ENCODE measurements around the gene SLX4IP. TPM values are rescaled to one million over a fixed set of nuclear protein-coding genes. Genes with fewer than 3 reads are reported as not detected.

SLX4IP gene
- total RNA-seq, 2 donors from 2014 or later, result 3.2 to 4.9 TPM

DNA sequence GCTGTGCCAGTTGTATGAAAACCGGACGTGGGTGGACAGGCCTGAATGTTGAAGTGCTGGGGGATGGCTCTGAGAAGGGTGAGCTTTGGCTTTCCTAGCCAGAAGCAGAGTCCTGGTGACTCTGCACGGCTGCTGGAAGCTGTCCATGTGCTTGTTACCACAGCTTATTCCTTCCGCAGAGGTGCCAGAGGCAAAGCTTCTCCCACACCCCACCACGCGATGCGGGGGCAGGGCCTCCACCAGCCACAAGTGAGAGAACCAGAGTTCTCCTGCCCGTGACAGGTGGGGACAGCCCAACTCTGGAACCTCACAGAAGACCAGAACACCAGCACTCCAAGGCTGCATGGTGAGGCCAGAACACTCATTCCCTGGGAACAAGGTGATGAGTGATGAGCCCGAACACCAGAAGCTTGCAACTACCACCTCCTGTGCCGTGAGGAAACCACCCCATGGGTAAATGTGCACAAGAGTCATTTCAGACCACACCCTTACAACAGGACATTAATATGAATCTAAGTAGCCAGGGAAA, 202.0 kb downstream of the SLX4IP start:
- no peaks in the 10 kb centered on the region for H3K36me3 Mint-ChIP-seq
- H3K9me3 Mint-ChIP-seq, result no peaks in the 10 kb centered on the region
- H3K27ac Mint-ChIP-seq, result no peak overlapping the region
- no peak for ATAC-seq
- H3K4me3 Mint-ChIP-seq, result no peak overlapping the region
- H3K27me3 Mint-ChIP-seq, result no peaks in the 10 kb centered on the region
- H3K4me1 Mint-ChIP-seq (ENCODE audit: low read depth in 2 of 2), result peaks cover 0 to 3% of the 10 kb centered on the region in 2 donors
- DNase-seq (ENCODE audit: low spot score), result no peak

DNA sequence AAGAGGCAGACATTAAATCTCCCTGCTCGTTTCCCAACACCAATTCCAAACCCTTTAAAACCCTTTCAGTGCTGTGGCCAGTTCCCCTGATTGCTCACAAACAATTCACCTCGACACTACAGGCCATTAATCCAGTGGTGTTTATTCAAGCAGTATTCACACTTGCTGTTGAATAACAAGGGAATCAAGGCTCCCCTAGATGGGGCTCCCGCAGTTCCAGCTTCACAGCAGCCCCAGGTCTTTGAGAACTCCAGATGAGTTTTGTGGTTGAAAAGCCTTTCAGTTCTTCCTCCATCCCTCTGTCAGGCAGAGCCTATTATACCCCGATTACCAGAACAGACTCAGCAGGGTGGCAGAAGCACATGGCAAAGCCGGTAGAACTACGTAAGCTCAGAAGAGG, 202.5 kb downstream of the SLX4IP start:
- H3K36me3 Mint-ChIP-seq, result no peaks in the 10 kb centered on the region
- ATAC-seq, result no peak
- no peak for DNase-seq (ENCODE audit: low spot score)
- no peak overlapping the region for H3K27ac Mint-ChIP-seq
- H3K4me3 Mint-ChIP-seq, result no peak overlapping the region
- no peaks in the 10 kb centered on the region for H3K27me3 Mint-ChIP-seq
- H3K4me1 Mint-ChIP-seq (ENCODE audit: low read depth in 2 of 2), result peaks cover 0 to 3% of the 10 kb centered on the region in 2 donors
- H3K9me3 Mint-ChIP-seq, result no peaks in the 10 kb centered on the region

DNA sequence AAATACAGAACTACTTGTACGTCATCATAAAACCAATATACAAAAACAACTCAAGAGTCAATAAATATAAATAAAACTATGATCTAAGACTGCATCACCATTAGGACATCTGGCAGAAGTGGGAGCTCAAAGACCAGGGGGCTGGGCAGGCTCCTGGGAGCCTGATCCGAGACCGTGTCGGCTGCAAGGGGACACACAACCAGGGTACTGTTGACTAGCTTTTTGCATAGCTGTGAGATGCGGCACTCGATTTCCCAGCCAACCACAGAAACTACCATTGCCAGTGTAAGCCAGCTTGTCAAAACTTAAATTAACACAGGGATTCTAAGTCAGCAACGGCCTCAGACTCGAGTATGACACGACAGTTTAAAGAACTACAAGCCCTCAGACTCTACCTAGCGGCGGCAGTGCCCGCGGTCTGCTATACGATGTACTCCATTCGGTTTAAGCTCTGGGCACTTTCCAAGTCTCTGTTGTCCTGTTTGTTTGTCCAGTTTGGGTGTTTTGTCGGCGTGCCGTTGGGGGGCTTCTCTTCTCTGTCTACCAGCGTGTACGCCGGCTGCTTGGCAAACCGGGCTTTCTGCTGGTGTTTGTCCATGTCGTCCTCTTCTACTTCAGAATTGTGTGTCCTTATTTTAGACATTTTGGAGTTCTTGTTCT, 204.1 kb downstream of the SLX4IP start:
- Mint-ChIP-seq H3K36me3 (no peaks in the 10 kb centered on the region), H3K27me3 (no peaks in the 10 kb centered on the region), H3K4me1 (ENCODE audit: low read depth in 2 of 2) (peaks cover 0 to 6% of the 10 kb centered on the region in 2 donors), H3K9me3 (no peaks in the 10 kb centered on the region), H3K27ac (no peak overlapping the region), H3K4me3 (no peak overlapping the region)
- DNase-seq (ENCODE audit: low spot score) (no peak), ATAC-seq (no peak)

DNA sequence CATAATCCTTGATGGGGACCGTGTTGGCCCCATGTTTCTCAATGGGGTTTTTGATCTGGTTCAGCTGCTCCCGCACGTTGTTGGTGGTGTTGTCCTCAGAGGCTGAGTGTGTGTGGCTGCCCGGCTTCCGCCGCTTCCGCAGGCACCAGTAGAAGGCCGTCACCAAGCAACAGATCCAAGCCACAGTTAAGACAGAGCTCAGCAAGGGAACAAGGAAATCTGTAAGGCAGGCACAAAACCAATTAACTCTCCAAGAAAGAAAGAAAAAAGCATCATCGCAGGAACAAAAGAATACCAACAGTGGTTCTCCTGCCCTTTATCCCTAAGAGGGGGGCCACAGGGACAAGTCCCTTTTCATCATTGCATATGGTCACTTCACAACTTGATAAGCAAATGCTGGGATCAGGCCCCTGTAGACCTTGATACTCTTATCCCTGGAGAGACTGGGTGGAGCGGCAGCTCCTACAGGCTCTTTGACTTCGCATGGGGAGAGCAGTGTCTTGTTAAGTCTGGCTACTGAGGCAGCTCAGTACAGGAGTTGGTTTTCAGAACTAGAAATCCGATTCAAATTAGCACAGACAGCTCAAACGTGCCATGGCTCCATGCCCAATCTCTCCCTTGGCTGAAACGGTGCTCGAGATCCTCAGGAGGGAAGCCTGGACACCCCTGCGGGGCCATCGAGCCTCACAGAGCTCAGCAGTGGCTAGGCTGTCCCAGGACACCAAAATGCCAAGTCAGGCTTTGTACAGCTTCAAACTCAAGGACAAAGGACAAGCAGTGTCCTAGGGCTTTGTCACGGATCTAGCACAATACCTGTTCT, 204.8 kb downstream of the SLX4IP start:
- Mint-ChIP-seq H3K36me3 (no peaks in the 10 kb centered on the region), H3K27ac (no peak overlapping the region)

DNA sequence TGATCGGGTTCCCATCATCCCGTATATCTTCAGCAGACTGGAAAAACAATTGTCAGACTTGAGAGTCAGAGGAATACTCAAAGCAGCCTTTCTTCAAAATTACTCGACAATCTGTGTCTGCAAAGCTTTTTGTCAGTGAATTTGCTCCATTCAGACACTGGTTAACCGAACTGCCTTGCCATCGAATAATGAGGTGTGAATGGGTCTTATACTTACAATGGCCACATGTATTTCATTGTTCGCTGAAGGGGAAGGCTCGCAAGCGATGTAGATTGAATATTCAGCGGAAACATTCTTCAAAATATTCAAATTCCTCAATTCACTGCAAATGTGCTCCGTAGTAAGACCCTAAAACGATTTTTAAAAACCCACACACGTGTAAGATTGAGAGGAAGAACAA, 205.8 kb downstream of the SLX4IP start:
- no peaks in the 10 kb centered on the region for H3K9me3 Mint-ChIP-seq
- no peak for DNase-seq (ENCODE audit: low spot score)
- H3K27ac Mint-ChIP-seq, result no peak overlapping the region
- H3K4me1 Mint-ChIP-seq (ENCODE audit: low read depth in 2 of 2), result peaks cover 0 to 6% of the 10 kb centered on the region in 2 donors
- no peaks in the 10 kb centered on the region for H3K27me3 Mint-ChIP-seq
- H3K36me3 Mint-ChIP-seq, result no peaks in the 10 kb centered on the region
- no peak for ATAC-seq
- no peak overlapping the region for H3K4me3 Mint-ChIP-seq

More for the DNA sequence above, 204.8 kb downstream of the SLX4IP start:
- Mint-ChIP-seq H3K27me3 (no peaks in the 10 kb centered on the region), H3K9me3 (no peaks in the 10 kb centered on the region), H3K4me3 (no peak overlapping the region), H3K4me1 (ENCODE audit: low read depth in 2 of 2) (peaks cover 0 to 6% of the 10 kb centered on the region in 2 donors)
- no peak for DNase-seq (ENCODE audit: low spot score)
- no peak for ATAC-seq

DNA sequence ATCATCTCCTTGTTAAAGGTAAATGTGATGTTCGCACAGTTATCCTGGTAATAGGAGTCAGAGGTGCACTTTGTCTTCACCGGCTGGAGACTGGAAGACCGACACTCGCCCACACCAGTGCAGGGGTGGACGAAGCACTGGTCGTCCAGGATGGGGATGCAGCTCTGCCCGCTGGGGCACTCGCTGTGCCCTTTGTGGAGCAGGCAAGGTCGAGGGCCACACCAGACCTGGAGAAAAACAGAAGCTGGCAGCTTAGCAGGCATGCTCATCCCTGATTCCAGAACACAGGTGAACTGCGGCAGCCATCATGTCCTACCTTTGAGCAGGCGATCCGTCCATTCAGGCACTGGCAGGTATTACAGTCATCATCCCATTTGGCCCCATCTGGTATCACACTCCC, 206.4 kb downstream of the SLX4IP start:
- Mint-ChIP-seq H3K9me3 (no peaks in the 10 kb centered on the region), H3K27ac (no peak overlapping the region), H3K27me3 (no peaks in the 10 kb centered on the region), H3K36me3 (no peaks in the 10 kb centered on the region), H3K4me3 (no peak overlapping the region), H3K4me1 (ENCODE audit: low read depth in 2 of 2) (peaks cover 0 to 6% of the 10 kb centered on the region in 2 donors)
- DNase-seq (ENCODE audit: low spot score) (no peak), ATAC-seq (no peak)

DNA sequence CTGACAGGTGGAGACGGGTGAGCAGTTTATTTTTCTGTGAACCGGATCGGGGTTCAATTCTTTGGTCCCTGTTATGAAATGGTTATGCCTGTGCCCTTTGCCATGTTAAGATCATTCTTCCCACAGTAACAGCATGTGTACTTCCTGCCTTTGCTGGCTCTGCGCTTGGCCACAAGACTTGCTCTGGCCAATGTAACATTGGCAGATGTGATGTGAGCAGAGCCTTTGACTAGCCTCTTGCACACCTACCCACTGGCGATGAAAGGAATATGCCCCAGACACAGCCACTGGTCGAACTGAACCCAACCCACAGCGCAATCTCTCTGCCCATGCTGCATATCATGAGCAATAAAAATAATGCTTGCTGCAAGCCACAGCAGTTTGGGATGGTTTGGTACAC, 206.8 kb downstream of the SLX4IP start:
- H3K36me3 Mint-ChIP-seq, result no peaks in the 10 kb centered on the region

DNA sequence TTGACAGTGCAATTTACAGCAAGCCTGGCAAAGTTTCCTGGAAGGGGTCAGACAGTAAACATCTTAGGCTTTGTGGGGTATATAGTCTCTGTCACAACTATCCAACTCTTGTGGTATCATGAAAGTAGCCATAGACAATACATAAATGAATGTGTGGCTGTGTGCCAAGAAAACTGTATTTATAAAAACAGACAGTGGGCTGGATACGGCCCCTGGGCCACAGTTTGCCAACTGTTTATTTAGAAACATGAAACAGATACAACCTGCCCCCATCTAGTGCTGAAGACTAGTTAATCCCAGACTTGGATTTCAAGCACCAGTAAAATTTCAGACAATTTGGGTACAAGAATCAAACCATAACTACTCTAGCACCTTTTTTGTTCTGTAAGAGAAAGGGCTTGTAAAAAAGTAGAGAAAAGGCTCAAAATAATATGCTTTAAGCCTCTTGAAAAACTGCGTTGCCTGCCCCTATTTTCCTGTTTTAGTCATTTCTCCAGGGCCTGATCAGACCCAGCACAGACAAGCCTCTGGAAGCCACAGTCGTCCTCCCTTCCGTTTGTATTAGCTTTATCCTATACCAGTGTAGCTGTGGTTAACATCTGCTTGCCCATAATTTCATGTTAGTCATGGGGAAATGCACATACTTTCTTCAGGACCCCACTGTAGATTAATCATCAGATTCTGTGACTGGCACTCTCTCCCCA, 207.9 kb downstream of the SLX4IP start:
- Mint-ChIP-seq H3K36me3 (no peaks in the 10 kb centered on the region), H3K4me3 (no peak overlapping the region), H3K4me1 (ENCODE audit: low read depth in 2 of 2) (peaks cover 0 to 6% of the 10 kb centered on the region in 2 donors), H3K27ac (no peak overlapping the region), H3K9me3 (no peaks in the 10 kb centered on the region), H3K27me3 (no peaks in the 10 kb centered on the region)
- ATAC-seq (no peak), DNase-seq (ENCODE audit: low spot score) (no peak)

More for the DNA sequence above, 206.8 kb downstream of the SLX4IP start:
- H3K27me3 Mint-ChIP-seq, result no peaks in the 10 kb centered on the region
- no peak overlapping the region for H3K27ac Mint-ChIP-seq
- ATAC-seq (no peak), DNase-seq (ENCODE audit: low spot score) (no peak)
- no peak overlapping the region for H3K4me3 Mint-ChIP-seq
- H3K9me3 Mint-ChIP-seq, result no peaks in the 10 kb centered on the region
- H3K4me1 Mint-ChIP-seq (ENCODE audit: low read depth in 2 of 2), result peaks cover 0 to 6% of the 10 kb centered on the region in 2 donors

DNA sequence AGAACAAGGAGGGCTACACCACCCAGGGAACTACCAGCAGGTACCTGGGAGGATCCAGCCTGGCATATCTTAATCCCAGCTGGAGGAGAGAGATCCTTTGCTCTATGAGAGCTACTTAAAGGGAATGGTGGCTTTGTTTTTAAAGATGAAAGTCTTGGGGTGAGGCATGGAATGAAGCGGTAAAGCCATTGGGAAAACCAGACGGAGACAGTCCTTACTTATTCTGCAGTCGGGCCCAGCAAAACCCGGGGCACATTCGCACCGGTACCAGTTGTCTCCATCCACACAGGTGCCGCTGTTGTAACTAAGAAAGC, 208.4 kb downstream of the SLX4IP start:
- H3K36me3 Mint-ChIP-seq, result no peaks in the 10 kb centered on the region
- ATAC-seq, result no peak

DNA sequence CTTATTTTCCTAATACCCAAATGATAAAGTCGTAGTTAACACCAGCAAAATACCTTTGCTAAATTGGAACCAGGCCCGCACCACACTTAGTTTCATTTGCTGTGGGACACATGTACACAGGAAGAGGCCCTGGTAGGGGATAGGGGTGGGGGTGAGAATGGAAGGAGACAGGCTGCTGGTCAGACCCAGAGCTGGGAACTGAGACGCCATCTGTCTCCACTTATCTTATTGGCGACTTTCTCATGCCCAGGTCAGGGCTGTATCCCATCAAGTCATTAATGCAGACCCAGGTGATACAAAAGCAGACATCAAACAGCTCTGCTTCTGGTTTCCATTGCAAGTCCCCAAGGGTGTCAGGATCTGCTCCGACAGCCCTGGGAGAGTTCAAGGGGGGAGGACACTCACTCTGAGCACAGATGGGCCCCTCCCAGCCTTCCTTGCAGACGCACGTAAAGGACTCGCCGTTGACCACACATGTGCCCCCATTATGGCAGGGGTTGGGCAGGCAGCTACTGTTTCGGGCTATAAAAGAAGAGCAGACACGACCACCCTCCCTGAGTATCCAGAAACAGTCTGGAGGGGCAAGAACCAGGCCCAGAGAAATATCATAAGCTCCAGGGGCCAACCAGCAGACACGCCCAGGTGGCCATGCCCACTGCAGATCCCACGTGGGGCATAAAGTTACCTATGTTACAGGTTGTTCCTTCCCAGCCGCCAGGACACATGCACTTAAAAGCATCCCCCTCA, 209.5 kb downstream of the SLX4IP start:
- peak; percentile 55 to 59 for ATAC-seq
- no peak overlapping the region for H3K4me3 Mint-ChIP-seq
- no peaks in the 10 kb centered on the region for H3K27me3 Mint-ChIP-seq
- peaks cover 0 to 5% of the 10 kb centered on the region in 2 donors for H3K4me1 Mint-ChIP-seq (ENCODE audit: low read depth in 2 of 2)
- no peaks in the 10 kb centered on the region for H3K36me3 Mint-ChIP-seq
- no peaks in the 10 kb centered on the region for H3K9me3 Mint-ChIP-seq
- no peak overlapping the region for H3K27ac Mint-ChIP-seq
- no peak for DNase-seq (ENCODE audit: low spot score)

More for the DNA sequence above, 208.4 kb downstream of the SLX4IP start:
- DNase-seq (ENCODE audit: low spot score), result no peak
- no peaks in the 10 kb centered on the region for H3K9me3 Mint-ChIP-seq
- H3K4me1 Mint-ChIP-seq (ENCODE audit: low read depth in 2 of 2), result peaks cover 0 to 6% of the 10 kb centered on the region in 2 donors
- no peaks in the 10 kb centered on the region for H3K27me3 Mint-ChIP-seq
- no peak overlapping the region for H3K27ac Mint-ChIP-seq
- no peak overlapping the region for H3K4me3 Mint-ChIP-seq

DNA sequence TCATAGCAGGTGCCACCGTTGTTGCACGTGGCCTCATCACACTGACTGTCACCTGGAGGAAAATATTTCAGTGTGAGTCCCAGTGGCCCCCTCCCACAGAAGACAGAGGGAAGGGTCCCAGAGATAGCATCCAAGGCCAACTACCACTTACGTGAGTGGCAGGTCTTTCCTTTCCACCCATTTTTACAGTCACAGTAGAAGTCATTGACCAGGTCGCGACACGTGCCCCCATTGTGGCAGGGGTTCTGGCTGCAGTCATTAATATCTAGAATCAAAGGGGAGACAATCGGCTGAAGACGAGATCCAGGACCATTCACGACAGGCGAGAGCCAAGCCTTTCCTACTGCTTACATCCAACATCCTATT, 210.1 kb downstream of the SLX4IP start:
- Mint-ChIP-seq H3K4me3 (no peak overlapping the region), H3K4me1 (ENCODE audit: low read depth in 2 of 2) (peaks cover 0 to 3% of the 10 kb centered on the region in 2 donors), H3K9me3 (no peaks in the 10 kb centered on the region), H3K27ac (no peak overlapping the region), H3K27me3 (no peaks in the 10 kb centered on the region), H3K36me3 (no peaks in the 10 kb centered on the region)
- ATAC-seq (no peak), DNase-seq (ENCODE audit: low spot score) (no peak)

DNA sequence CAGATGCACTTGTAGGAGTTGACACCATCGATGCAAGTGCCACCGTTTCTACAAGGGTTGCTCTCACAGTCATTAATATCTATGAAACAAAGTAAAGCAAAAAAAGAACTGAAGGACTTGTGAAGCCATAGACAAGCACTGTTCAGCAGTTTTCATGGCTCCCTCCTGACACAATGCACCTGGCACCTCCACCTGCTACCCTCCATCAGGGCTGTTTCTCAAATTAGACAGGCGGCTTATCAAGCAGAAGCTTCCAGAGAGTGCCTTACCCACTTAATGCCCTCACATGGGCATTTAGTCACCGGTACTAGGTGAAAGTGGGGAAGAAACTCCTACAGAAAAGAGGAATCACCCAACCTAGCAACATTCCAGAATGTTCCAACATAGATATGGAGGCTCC, 210.9 kb downstream of the SLX4IP start:
- DNase-seq (ENCODE audit: low spot score) (no peak), ATAC-seq (no peak)
- Mint-ChIP-seq H3K36me3 (no peaks in the 10 kb centered on the region), H3K27me3 (no peaks in the 10 kb centered on the region), H3K4me3 (no peak overlapping the region), H3K27ac (no peak overlapping the region), H3K4me1 (ENCODE audit: low read depth in 2 of 2) (peaks cover 0 to 3% of the 10 kb centered on the region in 2 donors), H3K9me3 (no peaks in the 10 kb centered on the region)

DNA sequence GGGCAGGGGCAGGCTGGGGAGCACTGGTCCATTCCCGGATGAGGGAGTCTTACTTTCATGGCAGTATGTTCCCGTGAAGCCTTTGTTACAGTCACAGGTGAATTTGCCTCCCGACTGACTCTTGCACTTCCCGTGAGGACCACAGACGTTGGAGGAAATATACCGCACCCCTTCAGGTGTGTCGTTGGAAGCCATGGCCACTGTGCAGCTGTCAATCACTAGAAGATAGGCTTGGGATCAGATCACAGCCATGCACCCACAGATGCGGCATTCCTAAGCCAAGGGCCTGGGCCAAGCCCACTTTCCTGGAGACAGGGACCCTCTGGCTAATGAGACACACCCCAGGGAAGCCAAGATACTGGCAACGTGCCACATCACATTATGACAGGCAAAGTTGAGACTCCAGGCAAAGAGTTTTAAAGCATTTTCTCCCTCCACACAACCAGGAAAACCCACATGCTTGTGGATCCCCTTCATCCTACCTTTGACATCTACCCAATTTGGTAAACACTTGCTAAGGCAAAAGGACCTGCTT, 211.8 kb downstream of the SLX4IP start:
- no peaks in the 10 kb centered on the region for H3K9me3 Mint-ChIP-seq
- H3K27ac Mint-ChIP-seq, result no peak overlapping the region
- no peaks in the 10 kb centered on the region for H3K36me3 Mint-ChIP-seq
- no peak overlapping the region for H3K4me3 Mint-ChIP-seq
- H3K4me1 Mint-ChIP-seq (ENCODE audit: low read depth in 2 of 2), result peaks cover 0 to 3% of the 10 kb centered on the region in 2 donors
- DNase-seq (ENCODE audit: low spot score) (no peak), ATAC-seq (no peak)
- H3K27me3 Mint-ChIP-seq, result no peaks in the 10 kb centered on the region
